HepG2 (cell line): ENCODE results near the gene CENPL. TPM values are rescaled to one million over a fixed set of nuclear protein-coding genes. Genes with fewer than 3 reads are reported as not detected.
"Not testable (repeated sequence)": the region's sequence is repeated elsewhere in the genome, so short reads cannot be mapped to it uniquely, and the experiment has no call there.

Experiments
- ATAC-seq: fragments of 200-7000 bp; cut with Tn5 transposase; 3 replicates; pipeline ENCODE4 v1.9.1; 2020; ENCODE audit warnings: mild to moderate bottlenecking, moderate library complexity
- BruUV-seq: library from RNA; stranded (reverse); fragments of 400-500 nt; replicated peaks from 2 replicates; lab custom pipeline; 2021; lab: Mats Ljungman, UMichigan
- CTCF ChIA-PET: fragments of 300-600 bp; formaldehyde crosslinking; extraction: SDS; loops from one replicate; lab custom pipeline; 2021; ENCODE audit warnings: low total read pairs, inconsistent platforms, low intra/inter-chr PET ratio; lab: Yijun Ruan, JAX
- POLR2A ChIA-PET: fragments of 350-600 bp; sonication (Branson Sonifier 250); formaldehyde crosslinking; loops from one replicate; lab custom pipeline; 2020; ENCODE audit warnings: antibody characterized with exemption, inconsistent platforms; lab: Yijun Ruan, JAX
- DNase-seq: peaks from one replicate; pipeline ENCODE4 v3.0.0-alpha.2; 2015; ENCODE audit warnings: low spot score
- FAIRE-seq: peaks from 3 replicates; lab custom pipeline; 2011; peaks lifted over from hg19 to GRCh38; lab: Jason Lieb, UNC
- H2AFZ ChIP-seq: one replicate; pipeline ENCODE4 v1.6.1; 2011; ENCODE audit warnings: low read length, inconsistent platforms
- H3K27ac ChIP-seq: fragments of 300-600 bp; 3 replicates; pipeline ENCODE4 v1.8.0; 2011; ENCODE audit warnings: mixed run types, mild to moderate bottlenecking, mixed read lengths, low read length, inconsistent platforms; ENCODE audit not compliant: insufficient read depth; ENCODE audit errors: extremely low read length
- H3K27me3 ChIP-seq, 2 experiments: fragments of 200-600 bp in 1 of 2; 2 replicates in 1 of 2; 3 replicates in 1 of 2; pipeline versions ENCODE4 v1.6.0 to v1.8.0; 2011; ENCODE audit warnings: low read length in 2 of 2, mild to moderate bottlenecking in 2 of 2, moderate library complexity in 2 of 2, inconsistent platforms in 1 of 2; ENCODE audit not compliant: insufficient read depth in 2 of 2, control insufficient read depth in 1 of 2
- H3K36me3 ChIP-seq, 2 experiments: fragments of 200-600 bp in 1 of 2; replicated peaks in 1 of 2; 2 replicates in 1 of 2; 3 replicates in 1 of 2; pipeline versions ENCODE4 v1.5.1 to v1.8.0; 2011; ENCODE audit warnings: low read length in 2 of 2, inconsistent platforms in 1 of 2; ENCODE audit not compliant: insufficient read depth in 2 of 2, control insufficient read depth in 1 of 2
- H3K4me1 ChIP-seq: 2 replicates; pipeline ENCODE4 v1.5.1; 2012; ENCODE audit warnings: low read length, inconsistent platforms; ENCODE audit not compliant: insufficient read depth
- H3K4me2 ChIP-seq: 2 replicates; pipeline ENCODE4 v1.6.0; 2011; ENCODE audit warnings: low read depth, low read length, inconsistent platforms
- H3K4me3 ChIP-seq, 3 experiments: fragments of 200-600 bp in 1 of 3; sonication (generic), shearing (Covaris generic) in 1 of 3; replicated peaks in 1 of 3; 2 replicates each; pipeline ENCODE4 v1.5.1; 2011 to 2016; ENCODE audit warnings: low read length in 3 of 3, inconsistent platforms in 2 of 3, low read depth in 2 of 3, mild to moderate bottlenecking in 2 of 3, control low read depth in 1 of 3, mixed read lengths in 1 of 3; ENCODE audit not compliant: insufficient read depth in 1 of 3
- H3K79me2 ChIP-seq: one replicate; pipeline ENCODE4 v1.6.1; 2011; ENCODE audit warnings: low read length, inconsistent platforms; ENCODE audit not compliant: insufficient read depth
- H3K9ac ChIP-seq: 2 replicates; pipeline ENCODE4 v1.6.0; 2011; ENCODE audit warnings: mild to moderate bottlenecking, low read depth, low read length, inconsistent platforms; ENCODE audit not compliant: insufficient read depth
- H3K9me3 ChIP-seq: 2 replicates; pipeline ENCODE4 v1.5.1; 2012; ENCODE audit warnings: mild to moderate bottlenecking, low read length
- H4K20me1 ChIP-seq: 2 replicates; pipeline ENCODE4 v1.6.0; 2011; ENCODE audit warnings: inconsistent platforms, mild to moderate bottlenecking, low read length, moderate library complexity; ENCODE audit not compliant: insufficient read depth
- CEBPB ChIP-seq: IDR thresholded peaks from 2 replicates; pipeline ENCODE4 v1.6.1; 2011; ENCODE audit warnings: low read depth, low read length, improper control_type of control experiment, borderline replicate concordance
- CEBPG ChIP-seq: IDR thresholded peaks from 2 replicates; pipeline ENCODE4 v1.6.1; 2016
- CENPX ChIP-seq: sonication (generic); formaldehyde crosslinking; IDR thresholded peaks from 2 replicates; pipeline ENCODE4 v1.9.0; 2021; ENCODE audit warnings: mild to moderate bottlenecking, missing genetic modification reagents, moderate library complexity
- MAFF ChIP-seq: IDR thresholded peaks from 2 replicates; pipeline ENCODE4 v1.6.1; 2011; ENCODE audit warnings: low read depth, low read length, improper control_type of control experiment
- MAFK ChIP-seq, 2 experiments: IDR thresholded peaks in 1 of 2; conservative IDR thresholded peaks in 1 of 2; 2 replicates each; pipeline ENCODE4 v1.6.1; 2011; ENCODE audit warnings: improper control_type of control experiment in 2 of 2, low read length in 2 of 2
- ZNF20 ChIP-seq: sonication (generic); formaldehyde crosslinking; IDR thresholded peaks from 2 replicates; pipeline ENCODE4 v1.4.0; 2020; ENCODE audit warnings: mild to moderate bottlenecking, moderate library complexity, missing genetic modification reagents
- ZSCAN21 ChIP-seq: sonication (generic); formaldehyde crosslinking; IDR thresholded peaks from 2 replicates; pipeline ENCODE4 v1.8.0; 2022; ENCODE audit warnings: mild to moderate bottlenecking, missing genetic modification reagents, moderate library complexity, borderline replicate concordance
- WGBS: methylation state at CpG from one replicate; pipeline ENCODE4 v1.1.6; 2017; ENCODE audit warnings: low lambda C conversion rate; 5-methylcytosine and 5-hydroxymethylcytosine counted together
- in situ Hi-C: cut with HindIII; loops from 2 replicates; pipeline ENCODE4 v1.10.0; 2017; ENCODE audit warnings: low pct_unique_long_range_greater_than_20kb; ENCODE audit not compliant: extremely low pct_ligation_motif_present
- intact Hi-C: fragments of 100-400 bp; cut with micrococcal nuclease; formaldehyde crosslinking; loops from one replicate; pipeline ENCODE4 v1.10.0; 2022; ENCODE audit not compliant: unreplicated experiment
- polyA plus RNA-seq, 8 experiments: library from polyadenylated mRNA; depleted of rRNA in 3 of 8; stranded (reverse) in 7 of 8; unstranded in 1 of 8; fragments of >200 nt; fragmentation: Illumina TruSeq in 4 of 8; extraction: Trizol in 4 of 8; gene quantifications; 2 replicates each; pipeline versions ENCODE4 v1.2.1 to v1.2.3, GENCODE V29; 2011 to 2016; ENCODE audit warnings: low read depth in 4 of 8, missing spikeins in 1 of 8, mixed read lengths in 1 of 8; ENCODE audit not compliant: insufficient read depth in 1 of 8
- total RNA-seq, 5 experiments: library from RNA; depleted of rRNA; stranded (reverse); fragments of >200 nt; fragmentation: Illumina TruSeq; extraction: Trizol; gene quantifications; 2 replicates each; pipeline ENCODE4 v1.2.3, GENCODE V29; 2016; ENCODE audit warnings: low read depth in 1 of 5

CENPL gene
- total and polyA plus RNA-seq, 2 of the 13 experiments (the other 11 are each of a cell fraction or from before 2014, with no cell fraction given), result 4.4 to 14.2 TPM

DNA sequence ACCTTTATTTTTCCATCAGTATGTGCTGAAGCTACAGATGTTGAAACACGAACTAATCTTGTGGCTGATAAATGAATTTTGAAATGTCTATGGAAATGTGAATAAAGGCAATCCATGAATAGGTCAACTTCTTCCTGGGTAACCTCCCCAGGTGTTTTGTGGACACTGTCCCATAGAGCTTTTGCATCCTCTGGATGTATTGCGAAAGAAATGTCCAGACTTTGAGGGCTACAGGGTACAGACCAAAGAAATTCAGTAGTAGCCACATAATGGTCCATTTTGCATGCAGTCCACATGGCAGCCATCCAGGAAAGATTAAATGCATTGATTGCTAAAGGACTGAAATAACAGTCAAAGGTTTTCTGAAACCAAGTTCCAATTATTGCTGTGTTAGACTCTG is 21.7 kb downstream of the CENPL start:
- Histone ChIP-seq H3K4me2 (no peak overlapping the region), H3K4me3 (no peak overlapping the region), H3K27me3 (no peaks in the 10 kb centered on the region), H4K20me1 (no peaks in the 10 kb centered on the region), H3K79me2 (no peaks in the 10 kb centered on the region), H2AFZ (no peak overlapping the region), H3K4me1 (no peaks in the 10 kb centered on the region), H3K9ac (no peak overlapping the region), H3K36me3 (peaks cover 7 to 34% of the 10 kb centered on the region in 2 experiments; a peak in 4 of 5 replicates), H3K9me3 (no peaks in the 10 kb centered on the region), H3K27ac (no peak overlapping the region)
- intact Hi-C loops, result no loop called here
- no TSS peak for BruUV-seq
- FAIRE-seq (no peak), DNase-seq (peak; percentile 10), ATAC-seq (no peak)
- TF ChIP-seq CEBPG (CRISPR knock-in tag) (peak; percentile 47; the same call in 1 of the 2 replicates), CENPX (CRISPR knock-in tag) (no peak), ZNF20 (no peak), ZSCAN21 (no peak), CEBPB (peak; percentile 85)
- in situ Hi-C loops, result no loop called here
- POLR2A ChIA-PET, result no interaction called here
- 89% methylated on average over 2 of the region's 2 CpGs for WGBS
- CTCF ChIA-PET, result no interaction called here

DNA sequence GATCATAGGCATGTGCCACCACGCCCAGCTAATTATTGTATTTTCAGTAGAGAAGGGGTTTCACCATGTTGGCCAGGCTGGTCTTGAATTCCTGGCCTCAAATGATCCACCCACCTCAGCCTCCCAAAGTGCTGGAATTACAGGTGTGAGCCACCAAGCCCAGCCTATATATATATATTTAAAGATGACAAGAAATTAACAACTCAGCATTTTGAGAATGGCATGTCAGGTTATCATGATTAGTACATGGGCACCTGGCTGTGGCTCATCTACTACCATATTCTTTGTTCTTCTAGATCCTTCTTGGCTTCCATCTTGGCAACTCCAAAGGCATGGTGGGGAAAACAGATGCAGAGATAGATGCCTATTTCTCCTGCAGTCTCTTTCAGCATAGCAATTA is 24.7 kb downstream of the CENPL start:
- intact Hi-C loops, H2AFZ ChIP-seq, CTCF ChIA-PET, FAIRE-seq, H3K9ac ChIP-seq, DNase-seq, H3K27ac ChIP-seq, H3K9me3 ChIP-seq, H3K4me1 ChIP-seq, POLR2A ChIA-PET, H3K79me2 ChIP-seq, H3K4me3 ChIP-seq, BruUV-seq, H3K27me3 ChIP-seq, H3K4me2 ChIP-seq, ATAC-seq, in situ Hi-C loops, H4K20me1 ChIP-seq: not testable (repeated sequence)
- peaks cover 2 to 17% of the 10 kb centered on the region in 2 experiments; a peak in 4 of 5 replicates for H3K36me3 ChIP-seq
- 0 out of 2 replicates have a peak, but pooled peaks have one; percentile 31 for TF ChIP-seq MAFF
- TF ChIP-seq MAFK (conservative IDR thresholded peaks at IDR 0.05 in 1 of 2, IDR thresholded peaks at IDR 0.05 in 1 of 2; ENCODE audit: low read length in 2 of 2), result peak in 1 of 2 experiments; percentile 50; a peak in 2 of 4 replicates
- 100% methylated on average over 1 of the region's 1 CpG for WGBS
